Panc1 (cell line): ENCODE results near the gene MARCHF9. TPM values are rescaled to one million over a fixed set of nuclear protein-coding genes. Genes with fewer than 3 reads are reported as not detected.

ENCODE experiments used
- ATAC-seq: fragments of 200-7000 bp; cut with Tn5 transposase; 2 replicates; pipeline ENCODE4 v1.9.1; 2020; ENCODE audit warnings: mild to moderate bottlenecking, moderate library complexity
- Bru-seq: library from RNA; stranded (reverse); fragments of 400-500 nt; gene quantifications from one replicate; lab custom pipeline; 2021; lab: Mats Ljungman, UMichigan
- BruChase-seq, 2 experiments: library from RNA; stranded (reverse); fragments of 400-500 nt; gene quantifications; one replicate each; lab custom pipeline; 2021; lab: Mats Ljungman, UMichigan
- BruUV-seq: library from RNA; stranded (reverse); fragments of 400-500 nt; replicated peaks from 2 replicates; lab custom pipeline; 2021; lab: Mats Ljungman, UMichigan
- CTCF ChIA-PET: fragments of 300-600 bp; sonication (Branson Sonifier 250); formaldehyde crosslinking; loops from one replicate; lab custom pipeline; 2022; ENCODE audit warnings: antibody characterized with exemption; lab: Charles Lee
- POLR2A ChIA-PET: fragments of 300-600 bp; sonication (Branson Sonifier 250); formaldehyde crosslinking; loops from one replicate; lab custom pipeline; 2022; ENCODE audit warnings: antibody characterized with exemption; lab: Charles Lee
- DNase-seq: peaks from one replicate; pipeline ENCODE4 v3.0.0-alpha.2; 2010; ENCODE audit warnings: low read depth, low spot score
- H3K27ac ChIP-seq: 2 replicates; pipeline ENCODE4 v1.5.1; 2011; ENCODE audit warnings: mild to moderate bottlenecking, low read length, inconsistent platforms
- H3K27me3 ChIP-seq: fragments of 200-500 bp; sonication (Bioruptor generic); 2 replicates; pipeline ENCODE4 v1.6.0; 2014; ENCODE audit warnings: low read length, inconsistent platforms; ENCODE audit not compliant: control insufficient read depth, insufficient read depth
- H3K36me3 ChIP-seq: fragments of 200-500 bp; sonication (Bioruptor generic); 2 replicates; pipeline ENCODE4 v1.5.1; 2014; ENCODE audit warnings: inconsistent platforms, mild to moderate bottlenecking, low read length, moderate library complexity; ENCODE audit not compliant: control insufficient read depth, insufficient read depth
- H3K4me1 ChIP-seq: 2 replicates; pipeline ENCODE4 v1.5.1; 2011; ENCODE audit warnings: inconsistent platforms, mild to moderate bottlenecking, low read length, moderate library complexity; ENCODE audit not compliant: control insufficient read depth, insufficient read depth
- H3K4me3 ChIP-seq, 2 experiments: 2 replicates each; pipeline ENCODE4 v1.5.1; 2011 to 2012; ENCODE audit warnings: low read depth in 2 of 2, low read length in 2 of 2, mild to moderate bottlenecking in 2 of 2, inconsistent platforms in 1 of 2, moderate library complexity in 1 of 2
- H3K9me3 ChIP-seq: fragments of 200-500 bp; sonication (Bioruptor generic); 2 replicates; pipeline ENCODE4 v1.5.1; 2014; ENCODE audit warnings: low read depth, mild to moderate bottlenecking, inconsistent platforms, low read length, moderate library complexity; ENCODE audit not compliant: control insufficient read depth, insufficient read depth
- CTCF ChIP-seq: fragments of 450-650 bp; IDR thresholded peaks from 2 replicates; pipeline ENCODE4 v1.5.1; 2017; ENCODE audit warnings: mild to moderate bottlenecking
- POLR2AphosphoS5 ChIP-seq: IDR thresholded peaks from 2 replicates; pipeline ENCODE4 v1.6.1; 2012; ENCODE audit warnings: mild to moderate bottlenecking, low read depth, low read length, moderate library complexity
- REST ChIP-seq, 2 experiments: IDR thresholded peaks; 2 replicates each; pipeline ENCODE4 v1.6.1; 2011 to 2012; ENCODE audit warnings: low read depth in 2 of 2, control low read depth in 1 of 2, low read length in 1 of 2, mild to moderate bottlenecking in 1 of 2, moderate library complexity in 1 of 2; ENCODE audit not compliant: insufficient read depth in 1 of 2
- SIN3A ChIP-seq: IDR thresholded peaks from 2 replicates; pipeline ENCODE4 v1.6.1; 2012; ENCODE audit warnings: low read depth, mild to moderate bottlenecking, low read length, moderate library complexity, borderline replicate concordance; ENCODE audit not compliant: insufficient read depth
- TCF7L2 ChIP-seq: IDR thresholded peaks from 2 replicates; pipeline ENCODE4 v1.6.1; 2011; ENCODE audit warnings: mild to moderate bottlenecking, low read depth, low read length, inconsistent platforms
- in situ Hi-C: cut with HindIII; loops from 2 replicates; pipeline ENCODE4 v1.10.0; 2016; ENCODE audit warnings: low sequenced_read_pairs, low pct_unique_long_range_greater_than_20kb
- intact Hi-C: fragments of 100-400 bp; cut with micrococcal nuclease; formaldehyde crosslinking; loops from one replicate; pipeline ENCODE4 v1.10.0; 2022; ENCODE audit not compliant: unreplicated experiment
- long read RNA-seq: library from polyadenylated mRNA; unstranded; transcript quantifications from one replicate; pipeline ENCODE4 v2.0.0, GENCODE V29; 2021; ENCODE audit not compliant: unreplicated experiment
- polyA plus RNA-seq: library from polyadenylated mRNA; unstranded; fragments of >200 nt; gene quantifications from one replicate; pipeline ENCODE4 v1.2.1, GENCODE V29; 2012; ENCODE audit warnings: missing spikeins; ENCODE audit not compliant: insufficient read length
- total RNA-seq: library from RNA; stranded (reverse); gene quantifications from one replicate; pipeline ENCODE4 v1.2.1, GENCODE V29; 2021; ENCODE audit not compliant: unreplicated experiment

The MARCHF9 gene
- total RNA-seq = 2.3 TPM
- 1.7 TPM for polyA plus RNA-seq
- percentile 28 among the genes with signal in this experiment for Bru-seq, nascent RNA
- percentile 37 among the genes with signal in this experiment for BruChase-seq, experiment 1, labeled RNA remaining after a 2-hour chase
- BruChase-seq, experiment 2, labeled RNA remaining after a 6-hour chase = percentile 35 among the genes with signal in this experiment
- long read RNA-seq, partial matches to known transcripts = 0 of 1 reads
- long read RNA-seq, other reads (novel, unspliced or antisense) = 0 of 1 reads

- CTCF ChIA-PET = no interaction called here
- Histone ChIP-seq H3K27me3 (peaks cover 9% of the 10 kb centered on the region), H3K36me3 (peaks cover 11% of the 10 kb centered on the region), H3K9me3 (no peaks in the 10 kb centered on the region), H3K4me1 (peaks cover 14% of the 10 kb centered on the region), H3K4me3 (peak within 1 kb of the TSS; percentile 45 to 55), H3K27ac (no peak within 1 kb of the TSS)
- peak; percentile 28 for ATAC-seq
- BruUV-seq = no TSS peak
- in situ Hi-C loops = no loop called here
- no peak for TF ChIP-seq SIN3A
- no peak for TF ChIP-seq CTCF
- TF ChIP-seq REST (IDR thresholded peaks at IDR 0.05; ENCODE audit: insufficient read depth in 1 of 2, low read depth in 2 of 2, low read length in 1 of 2) = no peak
- no peak for TF ChIP-seq POLR2AphosphoS5
- TF ChIP-seq TCF7L2 = no peak
- POLR2A ChIA-PET = no interaction called here
- intact Hi-C loops = no loop called here
- no peak for DNase-seq
These were observed at the start of gene MARCHF9 for GRCh38 chr12:57754411-57755193. MARCHF9 (plus strand) TSS chr12:57755103; CDS start chr12:57755529, 426 bp downstream.

- in situ Hi-C loops = no loop called here
- no peaks in the 10 kb centered on the region for H3K4me1 ChIP-seq
- H3K4me3 ChIP-seq = no peak overlapping the region
- H3K9me3 ChIP-seq = no peaks in the 10 kb centered on the region
- intact Hi-C loops = no loop called here
- no peaks in the 10 kb centered on the region for H3K27me3 ChIP-seq
- no peak for DNase-seq
- TF ChIP-seq POLR2AphosphoS5 (no peak), CTCF (no peak), SIN3A (no peak)
- H3K36me3 ChIP-seq = no peaks in the 10 kb centered on the region
- H3K27ac ChIP-seq = no peak overlapping the region
- POLR2A ChIA-PET = no interaction called here
- no peak for ATAC-seq
- no TSS peak for BruUV-seq
- CTCF ChIA-PET = no interaction called here
These were observed 47.7 kb upstream of the MARCHF9 start for GRCh38 chr12:57707250-57707649.
